ENCODE measurements around the gene RAB38. TPM values are rescaled to one million over a fixed set of nuclear protein-coding genes. Genes with fewer than 3 reads are reported as not detected.

The RAB38 gene

DNA sequence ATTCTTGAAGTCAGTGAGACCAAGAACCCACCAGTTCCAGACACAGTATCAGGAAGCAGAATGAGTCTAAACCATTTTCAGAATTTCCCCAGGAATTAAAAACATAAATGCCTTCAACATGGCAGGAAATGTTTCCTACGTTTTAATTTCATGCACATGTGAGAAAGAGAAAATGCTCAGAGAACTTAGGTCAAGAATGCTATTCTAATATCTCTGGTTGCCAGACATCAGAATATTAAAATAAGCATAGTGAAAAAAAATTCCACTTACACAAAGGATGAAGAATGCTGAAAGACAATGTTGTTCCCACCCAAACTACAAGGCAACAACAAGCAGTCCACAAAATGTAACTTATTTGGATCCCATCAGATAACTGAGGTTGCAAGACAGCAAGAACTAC is 104.8 kb downstream of the RAB38 start:
- Histone ChIP-seq H3K27me3 (ENCODE audit: insufficient read depth, low read length, poor library complexity) (no peaks in the 10 kb centered on the region), H3K27ac (ENCODE audit: low read depth, low read length) (no peak overlapping the region), H3K4ac (ENCODE audit: low read depth, low read length) (no peak overlapping the region), H3K18ac (ENCODE audit: low read length) (no peak overlapping the region), H3K79me2 (ENCODE audit: control insufficient read depth, insufficient read depth, low read length) (no peaks in the 10 kb centered on the region), H3K23ac (ENCODE audit: low read length) (no peak overlapping the region), H3K4me3 (ENCODE audit: low read length) (no peak overlapping the region), H2BK120ac (ENCODE audit: low read depth, low read length) (no peak overlapping the region), H2BK5ac (ENCODE audit: low read length) (no peak overlapping the region), H3K36me3 (ENCODE audit: control insufficient read depth, insufficient read depth, low read length) (no peaks in the 10 kb centered on the region), H3K56ac (ENCODE audit: low read length) (no peak overlapping the region), H3K9ac (ENCODE audit: low read length) (no peak overlapping the region), H3K79me1 (ENCODE audit: low read length) (no peaks in the 10 kb centered on the region), H3K4me2 (ENCODE audit: low read length) (no peak overlapping the region), H2AK5ac (ENCODE audit: low read length) (no peak overlapping the region), H2BK15ac (replicated peaks; ENCODE audit: low read depth) (no peak overlapping the region), H4K5ac (ENCODE audit: low read length) (no peak overlapping the region), H4K8ac (ENCODE audit: low read depth, low read length) (no peak overlapping the region), H3K4me1 (ENCODE audit: control insufficient read depth, low read depth, low read length) (no peaks in the 10 kb centered on the region)
- no peak for DNase-seq
- WGBS (ENCODE audit: extremely low coverage, insufficient coverage, low lambda C conversion rate): no CpG with 5 or more reads among the region's 1 CpG

DNA sequence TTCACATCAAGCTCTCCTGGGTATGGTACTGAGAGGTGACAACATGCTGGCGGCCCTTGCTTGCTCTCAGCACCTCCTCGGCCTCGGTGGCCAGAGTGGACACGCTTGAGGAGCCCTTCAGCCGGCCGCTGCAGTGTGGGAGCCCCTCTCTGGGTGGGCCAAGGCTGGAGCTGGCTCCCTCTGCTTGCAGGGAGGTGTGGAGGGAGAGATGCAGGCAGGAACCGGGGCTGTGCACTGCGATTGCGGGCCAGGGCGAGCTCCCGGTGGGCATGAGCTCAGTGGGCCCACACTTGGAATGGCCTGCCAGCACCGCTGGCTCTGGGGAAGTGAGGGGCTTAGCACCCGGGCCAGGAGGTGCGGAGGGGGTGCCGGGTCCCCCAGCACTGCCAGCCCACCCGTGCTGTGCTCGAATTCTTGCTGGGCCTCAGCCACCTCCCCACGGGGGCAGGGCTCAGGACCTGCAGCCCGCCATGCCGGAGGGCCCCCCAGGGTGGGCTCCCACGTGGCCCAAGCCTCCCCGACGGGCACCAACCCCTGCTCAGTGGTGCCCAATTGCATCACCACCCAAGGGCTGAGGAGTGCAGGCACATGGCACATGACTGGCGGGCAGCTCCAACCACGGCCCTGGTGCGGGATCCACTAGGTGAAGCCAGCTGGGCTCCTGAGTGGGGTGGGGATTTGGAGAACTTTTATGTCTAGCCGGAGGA is 106.2 kb downstream of the RAB38 start:
- H4K8ac ChIP-seq (ENCODE audit: low read depth, low read length): no peak overlapping the region

DNA sequence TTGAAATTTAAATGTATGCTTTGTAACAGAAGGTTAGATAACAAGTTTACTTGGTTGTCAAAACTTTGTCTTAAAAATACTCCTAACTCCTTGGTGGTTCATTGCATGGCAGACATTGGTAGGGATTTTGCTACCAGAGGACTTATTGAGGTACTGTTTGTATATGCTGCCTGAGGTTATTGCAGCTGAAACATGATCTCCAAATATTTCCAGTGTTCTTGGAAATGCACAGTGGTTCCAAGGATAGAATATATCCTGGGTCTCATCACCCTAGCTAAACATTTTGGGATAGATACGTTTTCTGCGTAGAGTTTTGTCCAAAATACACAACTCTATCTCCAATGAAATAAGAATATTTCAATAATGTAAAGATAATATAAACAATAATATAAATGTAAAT is 109.2 kb downstream of the RAB38 start:
- no peak overlapping the region for H3K9ac ChIP-seq (ENCODE audit: low read length)
- H3K4me2 ChIP-seq (ENCODE audit: low read length): no peak overlapping the region
- no peaks in the 10 kb centered on the region for H3K36me3 ChIP-seq (ENCODE audit: control insufficient read depth, insufficient read depth, low read length)
- no peak overlapping the region for H2AK5ac ChIP-seq (ENCODE audit: low read length)
- H2BK15ac ChIP-seq (replicated peaks; ENCODE audit: low read depth): no peak overlapping the region
- no peak overlapping the region for H3K18ac ChIP-seq (ENCODE audit: low read length)
- H3K4me1 ChIP-seq (ENCODE audit: control insufficient read depth, low read depth, low read length): no peaks in the 10 kb centered on the region
- H4K5ac ChIP-seq (ENCODE audit: low read length): no peak overlapping the region
- no peak overlapping the region for H2BK5ac ChIP-seq (ENCODE audit: low read length)
- H3K56ac ChIP-seq (ENCODE audit: low read length): no peak overlapping the region
- H3K27me3 ChIP-seq (ENCODE audit: insufficient read depth, low read length, poor library complexity): no peaks in the 10 kb centered on the region
- H4K8ac ChIP-seq (ENCODE audit: low read depth, low read length): no peak overlapping the region
- H3K23ac ChIP-seq (ENCODE audit: low read length): no peak overlapping the region
- H3K4ac ChIP-seq (ENCODE audit: low read depth, low read length): no peak overlapping the region
- H3K27ac ChIP-seq (ENCODE audit: low read depth, low read length): no peak overlapping the region
- H2BK120ac ChIP-seq (ENCODE audit: low read depth, low read length): no peak overlapping the region
- H3K79me2 ChIP-seq (ENCODE audit: control insufficient read depth, insufficient read depth, low read length): no peaks in the 10 kb centered on the region
- H3K4me3 ChIP-seq (ENCODE audit: low read length): no peak overlapping the region
- DNase-seq: no peak
- H3K79me1 ChIP-seq (ENCODE audit: low read length): no peaks in the 10 kb centered on the region
- no CpG with 5 or more reads among the region's 2 CpGs for WGBS (ENCODE audit: extremely low coverage, insufficient coverage, low lambda C conversion rate)

More for the DNA sequence above, 106.2 kb downstream of the RAB38 start:
- Histone ChIP-seq H3K4me3 (ENCODE audit: low read length) (no peak overlapping the region), H3K4me1 (ENCODE audit: control insufficient read depth, low read depth, low read length) (no peaks in the 10 kb centered on the region), H2AK5ac (ENCODE audit: low read length) (no peak overlapping the region), H3K18ac (ENCODE audit: low read length) (no peak overlapping the region), H3K9ac (ENCODE audit: low read length) (no peak overlapping the region), H3K79me2 (ENCODE audit: control insufficient read depth, insufficient read depth, low read length) (no peaks in the 10 kb centered on the region), H3K4ac (ENCODE audit: low read depth, low read length) (no peak overlapping the region), H3K36me3 (ENCODE audit: control insufficient read depth, insufficient read depth, low read length) (no peaks in the 10 kb centered on the region), H2BK15ac (replicated peaks; ENCODE audit: low read depth) (no peak overlapping the region), H3K79me1 (ENCODE audit: low read length) (no peaks in the 10 kb centered on the region), H2BK5ac (ENCODE audit: low read length) (no peak overlapping the region), H3K23ac (ENCODE audit: low read length) (no peak overlapping the region), H3K4me2 (ENCODE audit: low read length) (no peak overlapping the region), H3K27ac (ENCODE audit: low read depth, low read length) (no peak overlapping the region), H3K56ac (ENCODE audit: low read length) (no peak overlapping the region), H2BK120ac (ENCODE audit: low read depth, low read length) (no peak overlapping the region), H4K5ac (ENCODE audit: low read length) (no peak overlapping the region), H3K27me3 (ENCODE audit: insufficient read depth, low read length, poor library complexity) (no peaks in the 10 kb centered on the region)
- no peak for DNase-seq
- no CpG with 5 or more reads among the region's 27 CpGs for WGBS (ENCODE audit: extremely low coverage, insufficient coverage, low lambda C conversion rate)

- no peak overlapping the region for H4K8ac ChIP-seq (ENCODE audit: low read depth, low read length)
- H2BK120ac ChIP-seq (ENCODE audit: low read depth, low read length): no peak overlapping the region
- H3K27ac ChIP-seq (ENCODE audit: low read depth, low read length): no peak overlapping the region
- H3K9ac ChIP-seq (ENCODE audit: low read length): no peak overlapping the region
- H2BK15ac ChIP-seq (replicated peaks; ENCODE audit: low read depth): peak overlapping the region; percentile 96
- H3K36me3 ChIP-seq (ENCODE audit: control insufficient read depth, insufficient read depth, low read length): no peaks in the 10 kb centered on the region
- DNase-seq: no peak
- H3K4me2 ChIP-seq (ENCODE audit: low read length): no peak overlapping the region
- H3K23ac ChIP-seq (ENCODE audit: low read length): no peak overlapping the region
- no peak overlapping the region for H3K56ac ChIP-seq (ENCODE audit: low read length)
- H3K27me3 ChIP-seq (ENCODE audit: insufficient read depth, low read length, poor library complexity): no peaks in the 10 kb centered on the region
- no peak overlapping the region for H3K4me3 ChIP-seq (ENCODE audit: low read length)
- no peaks in the 10 kb centered on the region for H3K79me1 ChIP-seq (ENCODE audit: low read length)
- no CpG with 5 or more reads among the region's 2 CpGs for WGBS (ENCODE audit: extremely low coverage, insufficient coverage, low lambda C conversion rate)
- H3K4me1 ChIP-seq (ENCODE audit: control insufficient read depth, low read depth, low read length): no peaks in the 10 kb centered on the region
- H4K5ac ChIP-seq (ENCODE audit: low read length): no peak overlapping the region
- H3K18ac ChIP-seq (ENCODE audit: low read length): no peak overlapping the region
- H3K4ac ChIP-seq (ENCODE audit: low read depth, low read length): no peak overlapping the region
- no peaks in the 10 kb centered on the region for H3K79me2 ChIP-seq (ENCODE audit: control insufficient read depth, insufficient read depth, low read length)
- no peak overlapping the region for H2BK5ac ChIP-seq (ENCODE audit: low read length)
- H2AK5ac ChIP-seq (ENCODE audit: low read length): no peak overlapping the region
Measured at GRCh38 chr11:88064097-88064705, 111.0 kb downstream of the RAB38 start.

Small RNA genes lying within 50 kb of the gene (small RNA-seq; reads per million reads assigned to genes)
- not detected for gene MIR3166 (ENCODE audit: insufficient read depth)
- gene RF00019 (ENCODE audit: insufficient read depth): not detected
